Activated T-helper 1 cell treated with anti-CD3 and anti-CD28 coated beads, Interleukin-2, amount 50 U/mL, for 16 hours (primary cell): ENCODE results near the gene PRPSAP1.

Source experiments
- DNase-seq, 2 donors: peaks; one replicate each; pipeline ENCODE4 v3.0.0-alpha.2; 2020; ENCODE audit warnings: low read depth in 1 of 2, low spot score in 1 of 2

Gene PRPSAP1

GRCh38 chr17:76353599-76354316 is at the start of gene PRPSAP1:
Gene PRPSAP1, minus strand, starts transcription at chr17:76353916. Its CDS starts 213 bp downstream, at chr17:76353703.
- DNase-seq, result peak; percentile 50 to 61

DNA sequence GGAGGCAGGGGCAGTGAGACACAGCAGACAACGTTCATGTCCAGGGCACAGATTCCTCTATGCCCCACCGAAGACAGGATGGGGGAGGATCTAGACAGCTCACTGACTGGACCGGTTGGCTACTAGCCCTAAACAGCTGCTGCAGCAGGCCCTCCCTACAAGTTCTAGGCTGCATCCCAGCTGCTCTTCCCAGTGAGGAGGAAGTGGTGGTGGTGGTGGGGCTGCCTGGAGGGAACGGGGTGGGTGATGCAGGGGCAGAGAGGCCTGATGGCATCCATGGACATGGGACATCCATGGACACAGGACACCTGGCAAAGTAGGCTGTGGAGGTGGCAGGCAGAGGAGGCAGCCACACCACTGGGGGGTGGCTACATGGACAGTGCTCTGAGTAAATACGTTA is 49.0 kb upstream of the PRPSAP1 start:
- DNase-seq, result no peak

GRCh38 chr17:76399175-76400172 is 45.8 kb upstream of the PRPSAP1 start:
- no peak for DNase-seq

DNA sequence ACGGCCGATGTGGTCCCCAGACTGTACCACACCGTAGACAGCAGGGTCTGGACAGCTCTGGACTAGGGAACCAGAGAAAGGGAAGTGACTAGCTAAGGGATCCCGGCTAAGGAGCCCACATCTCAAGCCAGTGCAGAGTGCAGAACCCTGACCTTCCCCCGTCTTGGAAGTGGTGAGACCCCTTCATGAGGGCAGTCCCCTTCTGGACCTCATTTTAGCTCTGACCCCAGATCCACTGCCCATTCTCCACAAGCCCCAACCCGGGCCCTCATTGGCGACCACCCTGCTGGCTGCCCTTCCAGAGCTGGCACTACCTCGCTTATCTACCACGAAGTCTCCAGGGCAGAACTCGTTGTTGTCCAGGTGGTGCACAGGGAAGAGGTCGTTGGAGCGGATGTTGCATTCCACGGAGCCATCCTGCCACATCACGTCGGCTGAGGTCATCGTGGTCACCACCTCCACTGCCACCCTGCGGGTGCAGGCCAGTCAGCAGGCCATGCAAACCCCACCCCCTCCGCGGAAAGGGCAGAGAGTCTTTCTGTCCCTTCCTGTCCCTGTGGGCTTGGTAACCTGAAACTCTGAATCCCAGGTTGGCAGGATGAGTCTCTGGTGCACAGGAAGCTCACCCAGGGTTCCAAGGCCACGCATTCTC is 44.9 kb upstream of the PRPSAP1 start:
- no peak for DNase-seq

GRCh38 chr17:76397687-76398522 is 44.2 kb upstream of the PRPSAP1 start:
- DNase-seq, result peak; percentile 71 to 85

DNA sequence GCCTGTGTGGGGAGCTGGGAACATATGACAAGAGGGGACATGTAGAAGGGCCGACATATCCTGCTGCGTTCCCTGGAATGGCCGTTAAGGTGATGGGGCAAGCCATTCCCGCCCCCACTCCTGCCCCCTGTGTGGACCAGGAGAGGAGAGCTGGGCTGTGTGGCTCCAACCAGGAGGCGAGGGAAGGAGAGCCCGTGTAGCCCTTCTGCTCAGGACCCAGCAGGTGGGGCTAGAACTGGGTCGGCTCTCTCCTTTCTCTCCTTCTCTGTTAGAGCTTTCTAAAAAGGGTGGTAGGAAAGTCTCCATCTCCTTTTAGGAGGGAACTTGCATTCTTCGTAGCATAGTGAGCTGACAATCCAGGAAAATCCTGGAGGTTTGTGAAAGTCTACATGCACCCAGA is 43.5 kb upstream of the PRPSAP1 start:
- no peak for DNase-seq

GRCh38 chr17:76395980-76396379 is 42.3 kb upstream of the PRPSAP1 start:
- no peak for DNase-seq

- DNase-seq, result no peak
These were observed 40.5 kb upstream of the PRPSAP1 start for GRCh38 chr17:76394166-76394565.

- no peak for DNase-seq
These were observed 37.5 kb upstream of the PRPSAP1 start for GRCh38 chr17:76391200-76391715.

DNA sequence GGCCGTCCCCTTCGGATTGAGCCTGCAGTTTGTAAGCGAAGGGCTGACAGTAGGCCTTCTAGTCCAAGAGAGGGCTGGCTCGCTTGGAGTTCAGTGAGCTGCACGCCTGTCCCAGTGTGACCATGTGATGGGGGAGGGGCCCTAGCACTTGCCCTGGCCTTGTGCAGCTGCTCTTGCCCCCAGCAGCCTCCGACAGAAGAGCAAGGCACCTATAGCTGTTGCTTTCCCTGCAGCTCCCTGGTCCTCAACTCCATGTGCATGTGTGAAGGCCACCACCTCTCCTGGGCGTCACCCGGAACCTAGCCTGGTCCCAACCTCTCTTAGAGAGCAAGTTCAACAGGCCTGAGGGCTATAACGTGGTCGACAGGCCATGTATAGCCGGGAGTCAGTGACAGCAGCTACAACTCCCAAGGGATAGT is 36.3 kb upstream of the PRPSAP1 start:
- DNase-seq, result no peak

- DNase-seq, result no peak
These were observed 35.5 kb upstream of the PRPSAP1 start for GRCh38 chr17:76388966-76389888.

DNA sequence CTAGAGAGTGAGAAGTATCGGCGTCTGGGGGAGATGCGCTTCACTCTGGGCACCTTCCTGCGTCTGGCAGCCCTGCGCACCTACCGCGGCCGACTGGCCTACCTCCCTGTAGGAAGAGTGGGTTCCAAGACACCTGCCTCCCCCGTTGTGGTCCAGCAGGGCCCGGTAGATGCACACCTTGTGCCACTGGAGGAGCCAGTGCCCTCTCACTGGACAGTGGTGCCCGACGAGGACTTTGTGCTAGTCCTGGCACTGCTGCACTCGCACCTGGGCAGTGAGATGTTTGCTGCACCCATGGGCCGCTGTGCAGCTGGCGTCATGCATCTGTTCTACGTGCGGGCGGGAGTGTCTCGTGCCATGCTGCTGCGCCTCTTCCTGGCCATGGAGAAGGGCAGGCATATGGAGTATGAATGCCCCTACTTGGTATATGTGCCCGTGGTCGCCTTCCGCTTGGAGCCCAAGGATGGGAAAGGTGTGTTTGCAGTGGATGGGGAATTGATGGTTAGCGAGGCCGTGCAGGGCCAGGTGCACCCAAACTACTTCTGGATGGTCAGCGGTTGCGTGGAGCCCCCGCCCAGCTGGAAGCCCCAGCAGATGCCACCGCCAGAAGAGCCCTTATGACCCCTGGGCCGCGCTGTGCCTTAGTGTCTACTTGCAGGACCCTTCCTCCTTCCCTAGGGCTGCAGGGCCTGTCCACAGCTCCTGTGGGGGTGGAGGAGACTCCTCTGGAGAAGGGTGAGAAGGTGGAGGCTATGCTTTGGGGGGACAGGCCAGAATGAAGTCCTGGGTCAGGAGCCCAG is 33.5 kb upstream of the PRPSAP1 start:
- no peak for DNase-seq

DNA sequence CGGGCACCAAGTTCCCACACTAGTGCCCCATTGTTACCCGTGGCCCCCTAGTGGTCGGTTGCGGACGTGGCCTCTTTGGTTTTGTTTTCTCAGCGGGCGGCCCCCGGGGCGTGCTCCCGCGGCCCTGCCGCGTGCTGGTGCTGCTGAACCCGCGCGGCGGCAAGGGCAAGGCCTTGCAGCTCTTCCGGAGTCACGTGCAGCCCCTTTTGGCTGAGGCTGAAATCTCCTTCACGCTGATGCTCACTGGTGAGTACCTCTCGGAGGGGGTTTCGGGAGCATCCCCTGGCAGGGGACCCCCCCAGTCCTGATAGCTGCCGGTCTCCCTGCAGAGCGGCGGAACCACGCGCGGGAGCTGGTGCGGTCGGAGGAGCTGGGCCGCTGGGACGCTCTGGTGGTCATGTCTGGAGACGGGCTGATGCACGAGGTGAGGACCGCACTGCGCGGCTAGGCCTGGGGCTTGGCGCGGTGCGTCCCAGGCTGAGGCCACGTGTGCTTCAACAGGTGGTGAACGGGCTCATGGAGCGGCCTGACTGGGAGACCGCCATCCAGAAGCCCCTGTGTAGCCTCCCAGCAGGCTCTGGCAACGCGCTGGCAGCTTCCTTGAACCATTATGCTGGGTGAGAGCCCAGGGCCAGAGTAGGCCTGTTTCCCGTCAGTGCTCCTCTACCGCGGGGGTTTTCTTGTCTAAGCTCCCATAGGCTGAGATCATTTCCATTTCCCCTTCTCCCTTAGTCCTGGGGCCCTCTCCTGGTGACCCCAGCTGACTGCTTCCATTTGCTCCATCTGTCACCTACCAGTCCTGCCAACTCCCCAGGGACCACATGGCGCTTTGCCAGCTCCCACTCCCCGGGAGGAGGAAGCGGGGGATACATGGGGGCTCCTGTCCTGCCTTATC is 32.4 kb upstream of the PRPSAP1 start:
- DNase-seq, result peak; percentile 64 to 71

- DNase-seq, result peak; percentile 9 to 27
These were observed 31.5 kb upstream of the PRPSAP1 start for GRCh38 chr17:76384987-76385891.

- peak in 1 of 2 donors; percentile 47 for DNase-seq
These were observed 30.7 kb upstream of the PRPSAP1 start, which contains the start of gene SPHK1 for GRCh38 chr17:76384222-76384986. Gene SPHK1, plus strand, starts transcription at chr17:76384609. Its CDS starts 1,036 bp downstream, at chr17:76385645.
